CD14-positive monocyte (primary cell): ENCODE measurements around the gene SLC1A6. TPM values are rescaled to one million over a fixed set of nuclear protein-coding genes. Genes with fewer than 3 reads are reported as not detected.

ENCODE experiments used
- DNase-seq, 3 donors: peaks; one replicate each; pipeline ENCODE4 v3.0.0-alpha.2; 2011 to 2022
- H2AFZ ChIP-seq: 2 replicates; pipeline ENCODE4 v1.6.0; 2012; ENCODE audit warnings: mild to moderate bottlenecking, low read depth, low read length, inconsistent platforms; ENCODE audit not compliant: insufficient read depth, poor library complexity, severe bottlenecking
- H3K27ac ChIP-seq, 2 donors: 1 replicate in 1 of 2; 2 replicates in 1 of 2; pipeline ENCODE4 v1.5.1; 2012 to 2013; ENCODE audit warnings: low read length in 2 of 2, control low read depth in 1 of 2, inconsistent platforms in 1 of 2, low read depth in 1 of 2, mild to moderate bottlenecking in 1 of 2
- H3K27me3 ChIP-seq, 2 donors: one replicate each; pipeline versions ENCODE4 v1.6.0 to v1.6.1; 2011 to 2013; ENCODE audit warnings: low read length in 2 of 2; ENCODE audit not compliant: control insufficient read depth in 2 of 2, insufficient read depth in 2 of 2
- H3K36me3 ChIP-seq, 2 donors: replicated peaks in 1 of 2; 1 replicate in 1 of 2; 2 replicates in 1 of 2; pipeline versions ENCODE4 v1.5.1 to v1.6.1; 2012 to 2013; ENCODE audit warnings: low read length in 2 of 2, control low read depth in 1 of 2, inconsistent platforms in 1 of 2, mild to moderate bottlenecking in 1 of 2; ENCODE audit not compliant: insufficient read depth in 2 of 2, control insufficient read depth in 1 of 2
- H3K4me1 ChIP-seq, 2 donors: 1 replicate in 1 of 2; 2 replicates in 1 of 2; pipeline versions ENCODE4 v1.5.1 to v1.6.1; 2012 to 2013; ENCODE audit warnings: low read length in 2 of 2, control low read depth in 1 of 2, inconsistent platforms in 1 of 2, mild to moderate bottlenecking in 1 of 2, moderate library complexity in 1 of 2; ENCODE audit not compliant: insufficient read depth in 2 of 2, control insufficient read depth in 1 of 2
- H3K4me2 ChIP-seq: replicated peaks from 2 replicates; pipeline ENCODE3; 2012; ENCODE audit warnings: low read length, moderate library complexity, mild to moderate bottlenecking; ENCODE audit not compliant: poor library complexity, severe bottlenecking; ENCODE audit errors: extremely low read depth
- H3K4me3 ChIP-seq, 3 experiments: fragments of 200-600 bp in 1 of 3; sonication (generic) in 1 of 3; replicated peaks in 1 of 3; 1 replicate in 2 of 3; 2 replicates in 1 of 3; pipeline ENCODE4 v1.5.1; 2011 to 2013; ENCODE audit warnings: low read length in 3 of 3, mild to moderate bottlenecking in 3 of 3, control low read depth in 2 of 3, low read depth in 2 of 3, inconsistent platforms in 1 of 3, moderate library complexity in 1 of 3
- H3K79me2 ChIP-seq: 2 replicates; pipeline ENCODE4 v1.6.0; 2012; ENCODE audit warnings: mild to moderate bottlenecking, control low read depth, inconsistent platforms, low read length, moderate library complexity; ENCODE audit not compliant: insufficient read depth
- H3K9ac ChIP-seq: 2 replicates; pipeline ENCODE4 v1.6.0; 2017; ENCODE audit warnings: low read length, mild to moderate bottlenecking; ENCODE audit not compliant: insufficient read depth, poor library complexity, severe bottlenecking
- H3K9me3 ChIP-seq, 2 donors: replicated peaks in 1 of 2; 1 replicate in 1 of 2; 2 replicates in 1 of 2; pipeline versions ENCODE4 v1.5.1 to v1.6.1; 2012 to 2013; ENCODE audit warnings: low read length in 2 of 2, control low read depth in 1 of 2; ENCODE audit not compliant: control insufficient read depth in 1 of 2, insufficient read depth in 1 of 2
- H4K20me1 ChIP-seq: 2 replicates; pipeline ENCODE4 v1.6.0; 2012; ENCODE audit warnings: mild to moderate bottlenecking, low read length, control low read depth, moderate library complexity; ENCODE audit not compliant: insufficient read depth
- H3K27ac Mint-ChIP-seq, 7 donors: one replicate each; pipeline ENCODE4 v1.8.0; 2020; ENCODE audit warnings: mild to moderate bottlenecking in 7 of 7, mixed read lengths in 7 of 7, moderate library complexity in 6 of 7, inconsistent platforms in 2 of 7
- H3K27me3 Mint-ChIP-seq, 3 donors: one replicate each; pipeline ENCODE4 v1.8.0; 2021 to 2022; ENCODE audit warnings: low read depth in 3 of 3, mild to moderate bottlenecking in 3 of 3, mixed read lengths in 3 of 3, moderate library complexity in 3 of 3, inconsistent platforms in 1 of 3
- H3K36me3 Mint-ChIP-seq, 2 donors: one replicate each; pipeline ENCODE4 v1.8.0; 2020; ENCODE audit warnings: mixed read lengths in 2 of 2, inconsistent platforms in 1 of 2, mild to moderate bottlenecking in 1 of 2
- H3K4me1 Mint-ChIP-seq: one replicate; pipeline ENCODE4 v1.8.0; 2020; ENCODE audit warnings: mild to moderate bottlenecking, mixed read lengths
- H3K4me3 Mint-ChIP-seq, 2 donors: one replicate each; pipeline ENCODE4 v1.8.0; 2020; ENCODE audit warnings: mild to moderate bottlenecking in 2 of 2, mixed read lengths in 2 of 2, moderate library complexity in 1 of 2
- H3K9me3 Mint-ChIP-seq, 7 donors: one replicate each; pipeline ENCODE4 v1.8.0; 2020 to 2022; ENCODE audit warnings: mixed read lengths in 7 of 7, mild to moderate bottlenecking in 6 of 7, moderate library complexity in 6 of 7, inconsistent platforms in 2 of 7
- WGBS: methylation state at CpG from one replicate; pipeline ENCODE4 v1.1.5; 2013; ENCODE audit warnings: missing lambda C conversion rate; ENCODE audit not compliant: insufficient coverage; 5-methylcytosine and 5-hydroxymethylcytosine counted together
- intact Hi-C, 2 donors: fragments of 100-400 bp; cut with micrococcal nuclease; formaldehyde crosslinking; loops; one replicate each; pipeline versions ENCODE4 v1.15.0 to v1.15.1; 2023
- polyA plus RNA-seq, 3 donors: library from polyadenylated mRNA; depleted of rRNA in 1 of 3; unstranded in 2 of 3; stranded (reverse) in 1 of 3; fragments of 300-500 nt in 2 of 3; fragments of >200 nt in 1 of 3; fragmentation: Illumina TruSeq in 2 of 3; gene quantifications; 1 replicate in 2 of 3; 2 replicates in 1 of 3; pipeline ENCODE4 v1.2.3, GENCODE V29; 2012 to 2021
- TF ChIP-seq, protein P1 (sequence below): fragments of 200-600 bp; IDR thresholded peaks from one replicate; pipeline ENCODE4 v1.8.0; 2022; ENCODE audit warnings: antibody characterized with exemption, mild to moderate bottlenecking

SLC1A6 gene
- polyA plus RNA-seq, 3 donors, result not detected

DNA sequence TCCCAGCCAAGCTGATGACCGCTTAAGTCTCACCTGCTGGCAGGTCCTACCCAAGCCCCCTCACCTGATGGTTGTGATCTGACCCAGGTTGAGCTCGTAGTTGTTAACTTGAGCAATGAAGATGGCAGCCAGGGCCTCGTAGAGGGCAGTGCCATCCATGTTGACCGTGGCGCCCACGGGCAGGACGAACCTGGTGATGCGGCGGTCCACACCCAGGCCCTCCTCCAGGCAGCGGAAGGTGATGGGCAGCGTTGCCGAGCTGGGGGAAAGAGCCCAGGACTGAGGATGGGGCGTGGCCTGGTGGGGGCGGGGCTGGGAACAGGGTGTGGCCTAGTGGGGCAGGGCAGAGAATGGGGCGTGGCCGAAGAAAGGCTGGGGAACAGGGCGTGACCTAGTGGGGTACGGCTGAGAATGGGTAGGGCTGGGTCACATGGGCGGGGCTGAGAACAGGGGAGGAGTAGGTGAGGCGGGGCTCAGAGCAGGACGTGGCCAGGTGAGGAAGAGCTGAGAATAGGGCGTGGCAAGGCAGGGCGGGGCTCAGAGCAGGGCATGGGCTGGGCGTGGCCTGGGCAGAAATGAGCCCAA, 25.5 kb downstream of the SLC1A6 start:
- Histone ChIP-seq H3K36me3 (no peaks in the 10 kb centered on the region), H3K4me1 (no peaks in the 10 kb centered on the region), H3K27me3 (no peaks in the 10 kb centered on the region), H3K4me3 (no peak overlapping the region), H2AFZ (no peak overlapping the region), H3K9ac (no peak overlapping the region), H4K20me1 (no peaks in the 10 kb centered on the region), H3K4me2 (no peak overlapping the region), H3K27ac (no peak overlapping the region), H3K79me2 (no peaks in the 10 kb centered on the region), H3K9me3 (peaks cover 22 to 24% of the 10 kb centered on the region in 2 donors)
- Mint-ChIP-seq H3K9me3 (peaks cover 3 to 15% (median 12%) of the 10 kb centered on the region in 7 donors), H3K27ac (no peak overlapping the region), H3K36me3 (no peaks in the 10 kb centered on the region), H3K4me1 (no peaks in the 10 kb centered on the region), H3K4me3 (no peak overlapping the region), H3K27me3 (peaks cover 0 to 8% (median 0%) of the 10 kb centered on the region in 3 donors)
- TF ChIP-seq, protein P1, sequence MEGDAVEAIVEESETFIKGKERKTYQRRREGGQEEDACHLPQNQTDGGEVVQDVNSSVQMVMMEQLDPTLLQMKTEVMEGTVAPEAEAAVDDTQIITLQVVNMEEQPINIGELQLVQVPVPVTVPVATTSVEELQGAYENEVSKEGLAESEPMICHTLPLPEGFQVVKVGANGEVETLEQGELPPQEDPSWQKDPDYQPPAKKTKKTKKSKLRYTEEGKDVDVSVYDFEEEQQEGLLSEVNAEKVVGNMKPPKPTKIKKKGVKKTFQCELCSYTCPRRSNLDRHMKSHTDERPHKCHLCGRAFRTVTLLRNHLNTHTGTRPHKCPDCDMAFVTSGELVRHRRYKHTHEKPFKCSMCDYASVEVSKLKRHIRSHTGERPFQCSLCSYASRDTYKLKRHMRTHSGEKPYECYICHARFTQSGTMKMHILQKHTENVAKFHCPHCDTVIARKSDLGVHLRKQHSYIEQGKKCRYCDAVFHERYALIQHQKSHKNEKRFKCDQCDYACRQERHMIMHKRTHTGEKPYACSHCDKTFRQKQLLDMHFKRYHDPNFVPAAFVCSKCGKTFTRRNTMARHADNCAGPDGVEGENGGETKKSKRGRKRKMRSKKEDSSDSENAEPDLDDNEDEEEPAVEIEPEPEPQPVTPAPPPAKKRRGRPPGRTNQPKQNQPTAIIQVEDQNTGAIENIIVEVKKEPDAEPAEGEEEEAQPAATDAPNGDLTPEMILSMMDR, result no peak
- no peak for DNase-seq
- WGBS, result 92% methylated on average over 24 of the region's 24 CpGs
- intact Hi-C loops, result no loop called here

DNA sequence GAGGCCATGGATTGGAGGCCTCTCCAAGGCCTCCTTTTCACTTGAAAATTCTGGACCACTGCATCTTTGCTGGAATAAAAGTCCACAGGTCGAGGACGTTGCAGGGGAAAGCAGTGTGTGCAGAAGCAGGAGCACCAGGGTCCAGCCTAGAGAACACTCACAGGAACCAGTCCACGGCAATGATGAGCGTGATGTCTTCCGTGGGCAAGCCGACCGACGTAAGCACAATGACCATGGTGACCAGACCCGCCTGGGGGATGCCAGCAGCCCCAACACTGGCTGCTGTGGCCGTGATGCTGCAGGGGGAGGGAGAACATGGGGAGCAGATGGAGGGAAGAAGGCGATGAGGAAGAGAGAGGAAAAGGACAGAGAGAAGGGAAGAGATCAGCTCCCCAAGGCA, 26.9 kb downstream of the SLC1A6 start:
- TF ChIP-seq, protein P1, result no peak
- H3K79me2 ChIP-seq, result no peaks in the 10 kb centered on the region
- Mint-ChIP-seq H3K4me1 (no peaks in the 10 kb centered on the region), H3K27ac (peak overlapping the region in 1 of 7 donors; percentile 20), H3K36me3 (no peaks in the 10 kb centered on the region), H3K9me3 (peaks cover 3 to 15% (median 12%) of the 10 kb centered on the region in 7 donors), H3K4me3 (no peak overlapping the region), H3K27me3 (peaks cover 0 to 8% (median 0%) of the 10 kb centered on the region in 3 donors)
- no peaks in the 10 kb centered on the region for H4K20me1 ChIP-seq
- no peak for DNase-seq
- intact Hi-C loops, result no loop called here
- no peak overlapping the region for H3K9ac ChIP-seq
- no peaks in the 10 kb centered on the region for H3K27me3 ChIP-seq
- H3K36me3 ChIP-seq, result no peaks in the 10 kb centered on the region
- no peaks in the 10 kb centered on the region for H3K4me1 ChIP-seq
- no peak overlapping the region for H3K4me3 ChIP-seq
- 93% methylated on average over 9 of the region's 11 CpGs for WGBS
- H3K27ac ChIP-seq, result no peak overlapping the region
- H3K4me2 ChIP-seq, result no peak overlapping the region
- H3K9me3 ChIP-seq, result peaks cover 8 to 12% of the 10 kb centered on the region in 2 donors
- H2AFZ ChIP-seq, result no peak overlapping the region
